A673 (cell line): ENCODE data around the gene ZBP1. TPM values are rescaled to one million over a fixed set of nuclear protein-coding genes. Genes with fewer than 3 reads are reported as not detected.

Experiments used
- BruUV-seq: library from RNA; stranded (reverse); fragments of 400-500 nt; replicated peaks from 2 replicates; lab custom pipeline; 2021; lab: Mats Ljungman, UMichigan
- CTCF ChIA-PET: fragments of 300-600 bp; sonication (Branson Sonifier 250); formaldehyde crosslinking; loops from one replicate; lab custom pipeline; 2022; ENCODE audit warnings: antibody characterized with exemption; lab: Charles Lee
- POLR2A ChIA-PET: fragments of 300-600 bp; sonication (Branson Sonifier 250); formaldehyde crosslinking; loops from one replicate; lab custom pipeline; 2022; ENCODE audit warnings: antibody characterized with exemption; ENCODE audit not compliant: low non-redundant PET; lab: Charles Lee
- DNase-seq: peaks from one replicate; pipeline ENCODE4 v3.0.0-alpha.2; 2015; ENCODE audit warnings: low spot score
- H3K27ac ChIP-seq: fragments of 200-600 bp; sonication (generic); 2 replicates; pipeline ENCODE4 v1.5.1; 2016; ENCODE audit warnings: mixed run types, low read depth, mild to moderate bottlenecking, mixed read lengths, antibody characterized with exemption, low read length; ENCODE audit not compliant: poor library complexity, severe bottlenecking
- H3K27me3 ChIP-seq: fragments of 200-600 bp; sonication (generic); replicated peaks from 2 replicates; pipeline ENCODE4 v1.6.1; 2017; ENCODE audit warnings: mixed run types, low read depth, mild to moderate bottlenecking, mixed read lengths, antibody characterized with exemption, low read length; ENCODE audit not compliant: insufficient read depth, poor library complexity
- H3K36me3 ChIP-seq: fragments of 200-600 bp; sonication (generic); 2 replicates; pipeline ENCODE4 v1.6.1; 2016; ENCODE audit warnings: mixed run types, mild to moderate bottlenecking, mixed read lengths, antibody characterized with exemption, low read length; ENCODE audit not compliant: insufficient read depth, poor library complexity, severe bottlenecking
- H3K4me1 ChIP-seq: fragments of 200-600 bp; sonication (generic); 2 replicates; pipeline ENCODE4 v1.6.1; 2017; ENCODE audit warnings: mixed run types, mild to moderate bottlenecking, mixed read lengths, antibody characterized with exemption, low read length; ENCODE audit not compliant: insufficient read depth, poor library complexity, severe bottlenecking
- H3K4me3 ChIP-seq: fragments of 200-600 bp; sonication (generic); 2 replicates; pipeline ENCODE4 v1.5.1; 2016; ENCODE audit warnings: low read depth, mixed run types, mild to moderate bottlenecking, mixed read lengths, low read length; ENCODE audit not compliant: poor library complexity, severe bottlenecking
- H3K9me3 ChIP-seq: fragments of 200-600 bp; sonication (generic); 2 replicates; pipeline ENCODE4 v1.6.1; 2016; ENCODE audit warnings: mixed run types, low read depth, mild to moderate bottlenecking, mixed read lengths, antibody characterized with exemption, low read length; ENCODE audit not compliant: poor library complexity, severe bottlenecking
- EZH2 ChIP-seq: fragments of 200-600 bp; sonication (generic); IDR thresholded peaks from 2 replicates; pipeline ENCODE4 v1.6.1; 2017; ENCODE audit warnings: borderline replicate concordance, low read depth, mild to moderate bottlenecking, mixed read lengths, antibody characterized with exemption, low read length; ENCODE audit not compliant: poor library complexity, severe bottlenecking
- intact Hi-C: fragments of 100-400 bp; cut with micrococcal nuclease; formaldehyde crosslinking; loops from one replicate; pipeline ENCODE4 v1.10.0; 2022; ENCODE audit not compliant: unreplicated experiment
- total RNA-seq: library from RNA; stranded (reverse); gene quantifications from 2 replicates; pipeline ENCODE4 v1.2.3, GENCODE V29; 2021
- TF ChIP-seq, protein P1 (sequence below): fragments of 300-800, 200-600 bp; sonication (generic); conservative IDR thresholded peaks from 2 replicates; pipeline ENCODE4 v1.5.1; 2017; ENCODE audit warnings: low read depth, mild to moderate bottlenecking, antibody characterized with exemption, low read length, moderate library complexity, mixed read lengths

The ZBP1 gene
- total RNA-seq, 1 experiment from 2014 or later, result not detected

DNA sequence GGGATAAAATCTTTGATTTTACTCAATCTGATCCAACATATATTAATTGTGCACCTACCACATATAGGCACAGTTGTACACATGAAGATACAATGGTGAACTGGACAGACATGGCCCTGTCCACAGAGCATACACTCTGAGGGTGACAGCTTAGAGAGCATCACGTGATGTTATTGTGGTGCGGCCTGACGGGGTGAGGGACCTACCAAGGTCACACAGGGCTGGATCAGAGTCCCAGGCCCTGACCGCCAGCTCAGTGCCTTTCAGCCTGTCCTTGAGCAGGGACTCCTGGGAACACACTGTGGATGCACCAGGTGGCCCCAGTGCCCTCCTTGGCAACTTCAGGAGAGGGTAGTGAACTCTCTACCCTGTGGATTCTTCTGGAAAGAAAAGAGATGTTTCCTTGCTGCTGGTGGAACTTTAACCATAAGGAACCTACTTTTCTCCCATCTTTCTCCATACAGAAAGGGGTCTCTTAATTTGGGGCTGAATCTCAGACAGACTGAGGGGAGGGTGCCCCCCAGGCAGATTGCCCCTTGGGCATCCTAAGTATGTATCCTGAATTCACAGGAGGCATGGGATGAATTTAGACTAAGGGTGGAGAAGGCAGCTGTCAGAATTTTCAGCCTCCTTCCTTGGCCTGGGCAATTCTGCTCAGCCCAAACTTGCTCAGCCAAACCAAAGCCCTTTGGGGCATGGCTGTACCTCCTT is 32.8 kb downstream of the ZBP1 start:
- TF ChIP-seq EZH2, result no peak
- TF ChIP-seq, protein P1, sequence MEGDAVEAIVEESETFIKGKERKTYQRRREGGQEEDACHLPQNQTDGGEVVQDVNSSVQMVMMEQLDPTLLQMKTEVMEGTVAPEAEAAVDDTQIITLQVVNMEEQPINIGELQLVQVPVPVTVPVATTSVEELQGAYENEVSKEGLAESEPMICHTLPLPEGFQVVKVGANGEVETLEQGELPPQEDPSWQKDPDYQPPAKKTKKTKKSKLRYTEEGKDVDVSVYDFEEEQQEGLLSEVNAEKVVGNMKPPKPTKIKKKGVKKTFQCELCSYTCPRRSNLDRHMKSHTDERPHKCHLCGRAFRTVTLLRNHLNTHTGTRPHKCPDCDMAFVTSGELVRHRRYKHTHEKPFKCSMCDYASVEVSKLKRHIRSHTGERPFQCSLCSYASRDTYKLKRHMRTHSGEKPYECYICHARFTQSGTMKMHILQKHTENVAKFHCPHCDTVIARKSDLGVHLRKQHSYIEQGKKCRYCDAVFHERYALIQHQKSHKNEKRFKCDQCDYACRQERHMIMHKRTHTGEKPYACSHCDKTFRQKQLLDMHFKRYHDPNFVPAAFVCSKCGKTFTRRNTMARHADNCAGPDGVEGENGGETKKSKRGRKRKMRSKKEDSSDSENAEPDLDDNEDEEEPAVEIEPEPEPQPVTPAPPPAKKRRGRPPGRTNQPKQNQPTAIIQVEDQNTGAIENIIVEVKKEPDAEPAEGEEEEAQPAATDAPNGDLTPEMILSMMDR, result no peak
- CTCF ChIA-PET, result no interaction called here
- no peaks in the 10 kb centered on the region for H3K27me3 ChIP-seq
- H3K4me3 ChIP-seq, result no peak overlapping the region
- no TSS peak for BruUV-seq
- H3K27ac ChIP-seq, result no peak overlapping the region
- DNase-seq, result no peak
- no peaks in the 10 kb centered on the region for H3K36me3 ChIP-seq
- POLR2A ChIA-PET, result no interaction called here
- H3K4me1 ChIP-seq, result peaks cover 12% of the 10 kb centered on the region
- intact Hi-C loops, result no loop called here
- peaks cover 4% of the 10 kb centered on the region for H3K9me3 ChIP-seq

- Histone ChIP-seq H3K4me1 (peaks cover 18% of the 10 kb centered on the region), H3K27ac (no peak overlapping the region), H3K27me3 (no peaks in the 10 kb centered on the region), H3K4me3 (no peak overlapping the region), H3K36me3 (no peaks in the 10 kb centered on the region), H3K9me3 (peaks cover 4% of the 10 kb centered on the region)
- ChIA-PET POLR2A (no interaction called here), CTCF (no interaction called here)
- no peak for DNase-seq
- intact Hi-C loops, result no loop called here
- BruUV-seq, result no TSS peak
- no peak for TF ChIP-seq EZH2
- TF ChIP-seq, protein P1, result no peak
These were observed 33.3 kb downstream of the ZBP1 start for GRCh38 chr20:57586943-57587277.

- Histone ChIP-seq H3K4me1 (peaks cover 22% of the 10 kb centered on the region), H3K27ac (no peak overlapping the region), H3K27me3 (no peaks in the 10 kb centered on the region), H3K9me3 (peaks cover 4% of the 10 kb centered on the region), H3K4me3 (no peak overlapping the region), H3K36me3 (no peaks in the 10 kb centered on the region)
- intact Hi-C loops, result no loop called here
- ChIA-PET CTCF (no interaction called here), POLR2A (no interaction called here)
- no peak for DNase-seq
- TF ChIP-seq EZH2, result no peak
- TF ChIP-seq, protein P1, result no peak
- no TSS peak for BruUV-seq
These were observed 33.8 kb downstream of the ZBP1 start for GRCh38 chr20:57586370-57586793.
